OCI-LY3 (cell line): ENCODE results near the gene OAS2.

Source experiments
- CTCF ChIP-seq: fragments of 200-600, 300-600 bp; sonication (generic); IDR thresholded peaks from 2 replicates; pipeline ENCODE4 v1.5.1; 2014; ENCODE audit warnings: antibody characterized with exemption, low read length, low read depth
- EZH2phosphoT487 ChIP-seq: fragments of 200-600 bp; shearing (Covaris generic); IDR thresholded peaks from 2 replicates; pipeline ENCODE4 v1.6.1; 2018; ENCODE audit warnings: antibody characterized with exemption, mixed run types, low read depth

GRCh38 chr12:112932485-112933128, 45.7 kb upstream of the OAS2 start:
- TF ChIP-seq EZH2phosphoT487 (no peak), CTCF (no peak)
